Endothelial cell of umbilical vein (primary cell): Measurements from ENCODE around the gene ARHGAP10.

Source experiments
- CTCF ChIP-seq, 2 donors: IDR thresholded peaks; 1 replicate in 1 of 2; 2 replicates in 1 of 2; pipeline ENCODE4 v1.5.1; 2011; ENCODE audit warnings: low read length in 2 of 2, mild to moderate bottlenecking in 2 of 2, moderate library complexity in 2 of 2, control low read depth in 1 of 2, inconsistent platforms in 1 of 2, low read depth in 1 of 2; ENCODE audit not compliant: insufficient read depth in 1 of 2; ENCODE audit errors: extremely low read depth in 1 of 2
- POLR2A ChIP-seq: IDR thresholded peaks from 2 replicates; pipeline ENCODE4 v1.6.1; 2012; ENCODE audit warnings: low read depth, mild to moderate bottlenecking, control low read depth, low read length
- POLR2AphosphoS5 ChIP-seq: IDR thresholded peaks from 2 replicates; pipeline ENCODE4 v1.6.1; 2012; ENCODE audit warnings: low read depth, mild to moderate bottlenecking, control low read depth, low read length, moderate library complexity; ENCODE audit not compliant: insufficient read depth
- TF ChIP-seq, protein P1 (sequence below): IDR thresholded peaks from 2 replicates; pipeline ENCODE4 v1.6.1; 2011; ENCODE audit not compliant: insufficient read depth, insufficient read length

DNA sequence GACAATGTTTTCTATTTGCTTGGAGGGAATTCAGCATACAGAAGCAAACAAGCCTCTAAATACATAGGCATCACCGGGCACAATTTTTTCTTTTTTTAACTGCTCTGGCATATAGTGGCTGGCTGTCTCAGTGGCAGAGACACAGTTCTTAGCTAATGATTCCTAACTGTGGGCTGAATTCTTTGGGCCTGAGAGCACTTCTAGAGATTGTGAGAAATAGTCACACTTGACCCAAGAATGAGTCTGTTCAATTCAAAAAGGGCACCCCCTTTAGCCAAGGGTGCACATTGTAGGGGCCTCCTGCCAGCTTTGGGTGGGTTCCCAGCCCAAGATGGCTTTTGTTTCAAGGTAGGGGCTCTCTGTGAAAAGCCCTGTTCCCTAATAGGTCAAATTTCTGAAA lies 345.7 kb downstream of the ARHGAP10 start:
- no peak for TF ChIP-seq CTCF (IDR thresholded peaks at IDR 0.05; ENCODE audit: extremely low read depth in 1 of 2, insufficient read depth in 1 of 2, low read depth in 1 of 2, low read length in 2 of 2)
- TF ChIP-seq POLR2A, result no peak
- TF ChIP-seq, protein P1, sequence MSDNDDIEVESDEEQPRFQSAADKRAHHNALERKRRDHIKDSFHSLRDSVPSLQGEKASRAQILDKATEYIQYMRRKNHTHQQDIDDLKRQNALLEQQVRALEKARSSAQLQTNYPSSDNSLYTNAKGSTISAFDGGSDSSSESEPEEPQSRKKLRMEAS, result no peak
- no peak for TF ChIP-seq POLR2AphosphoS5
